SK-N-SH treated with all-trans-retinoic acid at 6 μM for 48 hours (cell line): ENCODE results near the gene EML5.

ENCODE experiments used
- ARNTL ChIP-seq: fragments of 450-650 bp; formaldehyde crosslinking; IDR thresholded peaks from 2 replicates; pipeline ENCODE4 v1.5.0; 2020; ENCODE audit warnings: low read depth, mild to moderate bottlenecking, moderate library complexity, borderline replicate concordance
- ZC3H10 ChIP-seq: fragments of 250-450 bp; sonication (Bioruptor Pico); IDR thresholded peaks from 2 replicates; pipeline ENCODE4 v1.5.1; 2021; ENCODE audit warnings: mild to moderate bottlenecking, moderate library complexity
- TF ChIP-seq, protein P1 (sequence below): fragments of 250-450 bp; sonication (Bioruptor Pico); IDR thresholded peaks from 2 replicates; pipeline ENCODE4 v1.5.1; 2020; ENCODE audit warnings: low read depth, mild to moderate bottlenecking, moderate library complexity

DNA sequence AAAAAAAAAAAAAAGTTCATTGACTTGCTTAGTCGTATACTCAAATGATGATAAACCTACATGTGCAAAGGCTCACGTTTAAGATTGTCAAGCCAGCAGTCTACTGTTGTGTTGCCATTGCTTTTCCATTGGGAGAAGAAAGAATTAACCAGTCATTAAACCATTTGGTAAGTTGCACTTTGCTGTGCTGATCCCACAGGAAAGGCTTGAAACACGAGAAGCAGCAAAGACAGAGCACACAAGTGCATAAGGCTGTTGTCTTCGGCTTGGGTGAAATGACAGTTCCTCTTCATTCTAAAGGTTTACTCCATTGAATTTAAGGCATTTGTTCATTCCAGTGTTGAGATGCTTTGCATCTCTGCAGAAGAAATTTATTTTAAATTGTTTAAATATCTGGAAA lies 179.8 kb downstream of the EML5 start:
- no peak for TF ChIP-seq ZC3H10 (CRISPR knock-in tag)
- TF ChIP-seq, protein P1, sequence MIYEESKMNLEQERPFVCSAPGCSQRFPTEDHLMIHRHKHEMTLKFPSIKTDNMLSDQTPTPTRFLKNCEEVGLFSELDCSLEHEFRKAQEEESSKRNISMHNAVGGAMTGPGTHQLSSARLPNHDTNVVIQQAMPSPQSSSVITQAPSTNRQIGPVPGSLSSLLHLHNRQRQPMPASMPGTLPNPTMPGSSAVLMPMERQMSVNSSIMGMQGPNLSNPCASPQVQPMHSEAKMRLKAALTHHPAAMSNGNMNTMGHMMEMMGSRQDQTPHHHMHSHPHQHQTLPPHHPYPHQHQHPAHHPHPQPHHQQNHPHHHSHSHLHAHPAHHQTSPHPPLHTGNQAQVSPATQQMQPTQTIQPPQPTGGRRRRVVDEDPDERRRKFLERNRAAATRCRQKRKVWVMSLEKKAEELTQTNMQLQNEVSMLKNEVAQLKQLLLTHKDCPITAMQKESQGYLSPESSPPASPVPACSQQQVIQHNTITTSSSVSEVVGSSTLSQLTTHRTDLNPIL = no peak
- no peak for TF ChIP-seq ARNTL (CRISPR knock-in tag)
